Neural cell (in vitro differentiated cells): ENCODE measurements around the gene MORN4. TPM values are rescaled to one million over a fixed set of nuclear protein-coding genes. Genes with fewer than 3 reads are reported as not detected.

Experiments
- H2AFZ ChIP-seq: fragments of 200-600, 300-800 bp; sonication (generic), shearing (Covaris generic); 2 replicates; pipeline ENCODE4 v1.6.0; 2014; ENCODE audit warnings: low read depth, mild to moderate bottlenecking, antibody characterized with exemption, low read length, moderate library complexity
- H3F3A ChIP-seq: fragments of 200-600 bp; shearing (Covaris generic); 2 replicates; pipeline ENCODE4 v1.6.1; 2016; ENCODE audit warnings: mild to moderate bottlenecking, moderate library complexity, mixed read lengths, antibody characterized with exemption, low read length; ENCODE audit not compliant: insufficient read depth, poor library complexity, severe bottlenecking
- H3K27ac ChIP-seq: fragments of 200-600, 300-800 bp; sonication (generic), shearing (Covaris generic); 2 replicates; pipeline ENCODE4 v1.5.1; 2014; ENCODE audit warnings: mild to moderate bottlenecking, low read length, moderate library complexity
- H3K27me3 ChIP-seq: fragments of 300-800, 200-600 bp; sonication (generic), shearing (Covaris generic); 2 replicates; pipeline ENCODE4 v1.6.0; 2014; ENCODE audit warnings: mild to moderate bottlenecking, low read depth, low read length, moderate library complexity; ENCODE audit not compliant: insufficient read depth
- H3K36me3 ChIP-seq: fragments of 300-800, 200-600 bp; sonication (generic), shearing (Covaris generic); 2 replicates; pipeline ENCODE4 v1.5.1; 2014; ENCODE audit warnings: mild to moderate bottlenecking, antibody characterized with exemption, low read length, moderate library complexity; ENCODE audit not compliant: insufficient read depth
- H3K4me2 ChIP-seq: fragments of 300-800, 200-600 bp; sonication (generic), shearing (Covaris generic); 2 replicates; pipeline ENCODE4 v1.6.0; 2014; ENCODE audit warnings: mild to moderate bottlenecking, low read length
- H3K4me3 ChIP-seq: fragments of 300-800, 200-600 bp; sonication (generic), shearing (Covaris generic); 2 replicates; pipeline ENCODE4 v1.5.1; 2014; ENCODE audit warnings: mild to moderate bottlenecking, low read length, moderate library complexity
- H3K79me2 ChIP-seq: fragments of 200-600 bp; shearing (Covaris generic); replicated peaks from 2 replicates; pipeline ENCODE4 v1.6.0; 2014; ENCODE audit warnings: mild to moderate bottlenecking, low read length, moderate library complexity; ENCODE audit not compliant: insufficient read depth
- H3K9ac ChIP-seq: fragments of 300-800, 200-600 bp; sonication (generic), shearing (Covaris generic); 2 replicates; pipeline ENCODE4 v1.6.1; 2016; ENCODE audit warnings: mild to moderate bottlenecking, low read length, mixed read lengths
- H3K9me2 ChIP-seq: fragments of 200-600 bp; shearing (Covaris generic); 2 replicates; pipeline ENCODE4 v1.6.1; 2016; ENCODE audit warnings: mild to moderate bottlenecking, low read length, mixed read lengths; ENCODE audit not compliant: insufficient read depth
- H3K9me3 ChIP-seq: fragments of 200-600, 300-800 bp; sonication (generic), shearing (Covaris generic); 2 replicates; pipeline ENCODE4 v1.6.1; 2016; ENCODE audit warnings: mild to moderate bottlenecking, mixed run types, low read length, moderate library complexity, mixed read lengths
- H4K20me1 ChIP-seq: fragments of 200-600 bp; shearing (Covaris generic); 2 replicates; pipeline ENCODE4 v1.6.1; 2016; ENCODE audit warnings: mild to moderate bottlenecking, mixed run types; ENCODE audit not compliant: insufficient read depth
- CTCF ChIP-seq: fragments of 450-650 bp; IDR thresholded peaks from 2 replicates; pipeline ENCODE4 v1.5.1; 2014; ENCODE audit warnings: antibody characterized with exemption, mild to moderate bottlenecking, moderate library complexity; ENCODE audit not compliant: poor library complexity, severe bottlenecking
- EP300 ChIP-seq: fragments of 450-650 bp; conservative IDR thresholded peaks from 2 replicates; pipeline ENCODE4 v1.6.1; 2014; ENCODE audit warnings: antibody characterized with exemption, mild to moderate bottlenecking, moderate library complexity; ENCODE audit not compliant: poor library complexity, severe bottlenecking
- EZH2 ChIP-seq: fragments of 200-600, 300-800 bp; shearing (Covaris generic), sonication (generic); IDR thresholded peaks from 2 replicates; pipeline ENCODE4 v1.6.1; 2014; ENCODE audit warnings: antibody characterized with exemption, low read length, borderline replicate concordance, mild to moderate bottlenecking; ENCODE audit not compliant: insufficient read depth, poor library complexity, severe bottlenecking
- MXI1 ChIP-seq: fragments of 450-650 bp; conservative IDR thresholded peaks from 2 replicates; pipeline ENCODE4 v1.6.1; 2014; ENCODE audit warnings: antibody characterized with exemption, mild to moderate bottlenecking; ENCODE audit not compliant: poor library complexity, severe bottlenecking
- POLR2AphosphoS5 ChIP-seq: IDR thresholded peaks from 2 replicates; pipeline ENCODE4 v1.6.1; 2012
- RAD21 ChIP-seq: fragments of 450-650 bp; conservative IDR thresholded peaks from 2 replicates; pipeline ENCODE4 v1.6.1; 2014; ENCODE audit warnings: antibody characterized with exemption, mild to moderate bottlenecking, moderate library complexity
- REST ChIP-seq: IDR thresholded peaks from 2 replicates; pipeline ENCODE4 v1.6.1; 2012; ENCODE audit warnings: borderline replicate concordance
- SMC3 ChIP-seq: fragments of 450-650 bp; conservative IDR thresholded peaks from 2 replicates; pipeline ENCODE4 v1.6.1; 2014; ENCODE audit warnings: antibody characterized with exemption, mild to moderate bottlenecking, moderate library complexity; ENCODE audit not compliant: poor library complexity
- TAF1 ChIP-seq: IDR thresholded peaks from 2 replicates; pipeline ENCODE4 v1.6.1; 2012; ENCODE audit warnings: low read depth
- polyA plus RNA-seq: library from polyadenylated mRNA; depleted of rRNA; stranded (reverse); fragments of >200 nt; gene quantifications from 2 replicates; pipeline ENCODE4 v1.2.3, GENCODE V29; 2014

The MORN4 gene
- polyA plus RNA-seq, 1 donor from 2014 or later = 64.7 TPM

- H3K9ac ChIP-seq = no peak overlapping the region
- no peaks in the 10 kb centered on the region for H3K79me2 ChIP-seq
- no peak overlapping the region for H2AFZ ChIP-seq
- TF ChIP-seq CTCF = no peak
- H3K4me3 ChIP-seq = no peak overlapping the region
- no peaks in the 10 kb centered on the region for H3K9me2 ChIP-seq
- H3K9me3 ChIP-seq = no peaks in the 10 kb centered on the region
- H3K27ac ChIP-seq = no peak overlapping the region
- no peak overlapping the region for H3K4me2 ChIP-seq
- H4K20me1 ChIP-seq = no peaks in the 10 kb centered on the region
- H3F3A ChIP-seq = no peaks in the 10 kb centered on the region
- H3K36me3 ChIP-seq = no peaks in the 10 kb centered on the region
- no peaks in the 10 kb centered on the region for H3K27me3 ChIP-seq
These were observed 58.1 kb downstream of the MORN4 start for GRCh38 chr10:97575127-97575668.

GRCh38 chr10:97574374-97575126 lies 58.8 kb downstream of the MORN4 start:
- Histone ChIP-seq H4K20me1 (no peaks in the 10 kb centered on the region), H3K9me3 (no peaks in the 10 kb centered on the region), H3K79me2 (no peaks in the 10 kb centered on the region), H3K27me3 (no peaks in the 10 kb centered on the region), H3K9ac (no peak overlapping the region), H3K36me3 (no peaks in the 10 kb centered on the region), H3F3A (no peaks in the 10 kb centered on the region), H2AFZ (no peak overlapping the region), H3K4me3 (no peak overlapping the region), H3K4me2 (no peak overlapping the region), H3K27ac (no peak overlapping the region), H3K9me2 (no peaks in the 10 kb centered on the region)
- TF ChIP-seq TAF1 = no peak
- no peak for TF ChIP-seq EZH2
- TF ChIP-seq CTCF = no peak

DNA sequence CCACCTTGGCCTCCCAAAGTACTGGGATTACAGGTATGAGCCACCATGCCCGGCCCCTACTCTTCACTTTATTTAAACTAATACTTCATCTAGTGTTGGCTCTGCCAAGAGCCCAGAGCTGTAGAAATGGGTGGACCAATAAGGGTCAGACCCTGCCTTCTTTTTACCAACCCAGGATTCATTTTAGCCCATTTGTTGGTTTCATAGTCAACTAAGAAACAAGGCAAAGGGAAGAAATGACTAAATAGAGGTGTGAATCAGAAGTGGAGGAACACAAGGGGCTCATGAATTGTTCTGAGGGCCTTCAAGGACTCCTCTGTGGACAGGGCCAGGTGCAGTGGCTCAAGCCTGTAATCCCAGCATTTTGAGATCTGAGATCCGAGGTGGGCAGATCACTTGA lies 59.6 kb downstream of the MORN4 start:
- H3K9me2 ChIP-seq = no peaks in the 10 kb centered on the region
- H3K27ac ChIP-seq = no peak overlapping the region
- no peak overlapping the region for H3K4me2 ChIP-seq
- H3K79me2 ChIP-seq = no peaks in the 10 kb centered on the region
- no peak overlapping the region for H3K9ac ChIP-seq
- no peak overlapping the region for H3K4me3 ChIP-seq
- H4K20me1 ChIP-seq = no peaks in the 10 kb centered on the region
- H2AFZ ChIP-seq = no peak overlapping the region
- H3F3A ChIP-seq = no peaks in the 10 kb centered on the region
- H3K27me3 ChIP-seq = no peaks in the 10 kb centered on the region
- H3K9me3 ChIP-seq = no peaks in the 10 kb centered on the region
- H3K36me3 ChIP-seq = no peaks in the 10 kb centered on the region
- no peak for TF ChIP-seq CTCF
- TF ChIP-seq MXI1 = no peak
- TF ChIP-seq TAF1 = no peak
- TF ChIP-seq EZH2 = no peak
- TF ChIP-seq POLR2AphosphoS5 = no peak
- TF ChIP-seq EP300 = no peak
- TF ChIP-seq SMC3 = no peak
- no peak for TF ChIP-seq REST
- no peak for TF ChIP-seq RAD21
